SK-N-SH treated with all-trans-retinoic acid at 6 μM for 48 hours (cell line): ENCODE data around the gene RAD51B.

Experiments
- ATAC-seq: fragments of 200-7000 bp; cut with Tn5 transposase; 3 replicates; pipeline ENCODE4 v1.9.1; 2020; ENCODE audit warnings: mild to moderate bottlenecking, moderate library complexity
- ARNTL ChIP-seq: fragments of 450-650 bp; formaldehyde crosslinking; IDR thresholded peaks from 2 replicates; pipeline ENCODE4 v1.5.0; 2020; ENCODE audit warnings: low read depth, mild to moderate bottlenecking, moderate library complexity, borderline replicate concordance
- BACH2 ChIP-seq: fragments of 250-450 bp; sonication (Bioruptor Pico); IDR thresholded peaks from 2 replicates; pipeline ENCODE4 v1.9.0; 2021; ENCODE audit warnings: mild to moderate bottlenecking, borderline replicate concordance
- CSDC2 ChIP-seq: fragments of 250-450 bp; sonication (Bioruptor Pico); IDR thresholded peaks from 2 replicates; pipeline ENCODE4 v1.5.0; 2020; ENCODE audit warnings: mild to moderate bottlenecking, moderate library complexity
- CSRNP3 ChIP-seq: fragments of 250-450 bp; sonication (Bioruptor Pico); IDR thresholded peaks from 2 replicates; pipeline ENCODE4 v1.5.1; 2021; ENCODE audit warnings: mild to moderate bottlenecking, moderate library complexity
- ISL1 ChIP-seq: fragments of 250-450 bp; sonication (Bioruptor Pico); IDR thresholded peaks from 2 replicates; pipeline ENCODE4 v2.1.2; 2022; ENCODE audit warnings: mild to moderate bottlenecking, moderate library complexity
- PATZ1 ChIP-seq: fragments of 250-450 bp; sonication (Bioruptor Pico); IDR thresholded peaks from 2 replicates; pipeline ENCODE4 v1.8.0; 2020; ENCODE audit warnings: mild to moderate bottlenecking, moderate library complexity, borderline replicate concordance
- SNAI2 ChIP-seq: fragments of 250-450 bp; sonication (Bioruptor Pico); IDR thresholded peaks from 2 replicates; pipeline ENCODE4 v1.5.0; 2020; ENCODE audit warnings: mild to moderate bottlenecking, moderate library complexity
- TCF4 ChIP-seq: fragments of 250-450 bp; sonication (Bioruptor Pico); IDR thresholded peaks from 2 replicates; pipeline ENCODE4 v1.8.0; 2021; ENCODE audit warnings: mild to moderate bottlenecking, moderate library complexity, borderline replicate concordance
- TOX ChIP-seq: fragments of 250-450 bp; sonication (Bioruptor Pico); IDR thresholded peaks from 2 replicates; pipeline ENCODE4 v1.8.0; 2021; ENCODE audit warnings: mild to moderate bottlenecking, moderate library complexity, borderline replicate concordance
- ZC3H10 ChIP-seq: fragments of 250-450 bp; sonication (Bioruptor Pico); IDR thresholded peaks from 2 replicates; pipeline ENCODE4 v1.5.1; 2021; ENCODE audit warnings: mild to moderate bottlenecking, moderate library complexity
- ZFP3 ChIP-seq: fragments of 250-450 bp; sonication (Bioruptor Pico); IDR thresholded peaks from 2 replicates; pipeline ENCODE4 v1.5.0; 2020; ENCODE audit warnings: mild to moderate bottlenecking, moderate library complexity
- ZFP30 ChIP-seq: fragments of 450-650 bp; formaldehyde crosslinking; IDR thresholded peaks from 2 replicates; pipeline ENCODE4 v1.5.0; 2022; ENCODE audit warnings: mild to moderate bottlenecking, moderate library complexity
- ZNF565 ChIP-seq: fragments of 450-650 bp; formaldehyde crosslinking; conservative IDR thresholded peaks from 2 replicates; pipeline ENCODE4 v1.5.0; 2020; ENCODE audit warnings: low read depth, mild to moderate bottlenecking, moderate library complexity
- ZNF8 ChIP-seq: fragments of 450-650 bp; formaldehyde crosslinking; IDR thresholded peaks from 2 replicates; pipeline ENCODE4 v1.5.0; 2020; ENCODE audit warnings: mild to moderate bottlenecking, moderate library complexity
- TF ChIP-seq, protein P1 (sequence below): fragments of 250-450 bp; sonication (Bioruptor Pico); IDR thresholded peaks from 2 replicates; pipeline ENCODE4 v1.8.0; 2021; ENCODE audit warnings: low read depth, mild to moderate bottlenecking, moderate library complexity, borderline replicate concordance
- TF ChIP-seq, protein P2 (sequence below): fragments of 250-450 bp; sonication (Bioruptor Pico); IDR thresholded peaks from 2 replicates; pipeline ENCODE4 v1.5.0; 2020; ENCODE audit warnings: mild to moderate bottlenecking, moderate library complexity
- TF ChIP-seq, protein P3 (sequence below): fragments of 250-450 bp; sonication (Bioruptor Pico); IDR thresholded peaks from 2 replicates; pipeline ENCODE4 v1.5.1; 2020; ENCODE audit warnings: low read depth, mild to moderate bottlenecking, moderate library complexity

The RAD51B gene

DNA sequence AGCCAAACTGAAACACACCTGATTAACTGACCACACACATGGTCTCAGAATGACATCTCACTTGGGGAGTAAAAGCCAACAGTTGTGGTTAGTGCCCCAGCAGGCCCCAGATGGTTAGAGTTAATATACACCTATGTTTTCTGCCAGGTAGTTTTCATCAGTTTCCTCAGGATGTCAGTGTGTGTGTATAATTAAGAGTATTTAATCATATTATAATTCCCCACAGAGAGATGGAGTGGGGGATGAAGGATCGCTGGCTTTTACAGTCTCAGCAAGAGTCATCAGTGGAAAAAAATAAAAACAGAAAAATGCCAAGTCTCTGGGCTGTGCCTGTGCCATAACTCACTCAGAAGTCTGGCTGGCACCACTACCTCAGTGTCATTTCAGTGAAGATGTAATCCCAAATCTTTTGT, 560.8 kb downstream of the RAD51B start:
- peak; percentile 78 for ATAC-seq

GRCh38 chr14:68384335-68384734, 564.8 kb downstream of the RAD51B start:
- no peak for ATAC-seq
- TF ChIP-seq ZNF565 (CRISPR knock-in tag) (no peak), SNAI2 (CRISPR knock-in tag) (no peak), ZFP30 (no peak), ARNTL (no peak)

More for the DNA sequence above, 560.8 kb downstream of the RAD51B start:
- TF ChIP-seq, protein P1, sequence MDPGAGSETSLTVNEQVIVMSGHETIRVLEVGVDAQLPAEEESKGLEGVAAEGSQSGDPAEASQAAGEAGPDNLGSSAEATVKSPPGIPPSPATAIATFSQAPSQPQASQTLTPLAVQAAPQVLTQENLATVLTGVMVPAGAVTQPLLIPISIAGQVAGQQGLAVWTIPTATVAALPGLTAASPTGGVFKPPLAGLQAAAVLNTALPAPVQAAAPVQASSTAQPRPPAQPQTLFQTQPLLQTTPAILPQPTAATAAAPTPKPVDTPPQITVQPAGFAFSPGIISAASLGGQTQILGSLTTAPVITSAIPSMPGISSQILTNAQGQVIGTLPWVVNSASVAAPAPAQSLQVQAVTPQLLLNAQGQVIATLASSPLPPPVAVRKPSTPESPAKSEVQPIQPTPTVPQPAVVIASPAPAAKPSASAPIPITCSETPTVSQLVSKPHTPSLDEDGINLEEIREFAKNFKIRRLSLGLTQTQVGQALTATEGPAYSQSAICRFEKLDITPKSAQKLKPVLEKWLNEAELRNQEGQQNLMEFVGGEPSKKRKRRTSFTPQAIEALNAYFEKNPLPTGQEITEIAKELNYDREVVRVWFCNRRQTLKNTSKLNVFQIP (CRISPR knock-in tag), result no peak
- peak; percentile 40 for TF ChIP-seq ISL1 (CRISPR knock-in tag)
- TF ChIP-seq, all 23 proteins: peak for 1

GRCh38 chr14:68384881-68385280, 565.3 kb downstream of the RAD51B start:
- ATAC-seq, result no peak
- TF ChIP-seq SNAI2 (CRISPR knock-in tag) (no peak), ZFP3 (CRISPR knock-in tag) (no peak), PATZ1 (CRISPR knock-in tag) (no peak), TCF4 (no peak), ZC3H10 (CRISPR knock-in tag) (no peak), CSDC2 (CRISPR knock-in tag) (no peak), TOX (CRISPR knock-in tag) (no peak), CSRNP3 (CRISPR knock-in tag) (no peak)
- TF ChIP-seq, protein P2, sequence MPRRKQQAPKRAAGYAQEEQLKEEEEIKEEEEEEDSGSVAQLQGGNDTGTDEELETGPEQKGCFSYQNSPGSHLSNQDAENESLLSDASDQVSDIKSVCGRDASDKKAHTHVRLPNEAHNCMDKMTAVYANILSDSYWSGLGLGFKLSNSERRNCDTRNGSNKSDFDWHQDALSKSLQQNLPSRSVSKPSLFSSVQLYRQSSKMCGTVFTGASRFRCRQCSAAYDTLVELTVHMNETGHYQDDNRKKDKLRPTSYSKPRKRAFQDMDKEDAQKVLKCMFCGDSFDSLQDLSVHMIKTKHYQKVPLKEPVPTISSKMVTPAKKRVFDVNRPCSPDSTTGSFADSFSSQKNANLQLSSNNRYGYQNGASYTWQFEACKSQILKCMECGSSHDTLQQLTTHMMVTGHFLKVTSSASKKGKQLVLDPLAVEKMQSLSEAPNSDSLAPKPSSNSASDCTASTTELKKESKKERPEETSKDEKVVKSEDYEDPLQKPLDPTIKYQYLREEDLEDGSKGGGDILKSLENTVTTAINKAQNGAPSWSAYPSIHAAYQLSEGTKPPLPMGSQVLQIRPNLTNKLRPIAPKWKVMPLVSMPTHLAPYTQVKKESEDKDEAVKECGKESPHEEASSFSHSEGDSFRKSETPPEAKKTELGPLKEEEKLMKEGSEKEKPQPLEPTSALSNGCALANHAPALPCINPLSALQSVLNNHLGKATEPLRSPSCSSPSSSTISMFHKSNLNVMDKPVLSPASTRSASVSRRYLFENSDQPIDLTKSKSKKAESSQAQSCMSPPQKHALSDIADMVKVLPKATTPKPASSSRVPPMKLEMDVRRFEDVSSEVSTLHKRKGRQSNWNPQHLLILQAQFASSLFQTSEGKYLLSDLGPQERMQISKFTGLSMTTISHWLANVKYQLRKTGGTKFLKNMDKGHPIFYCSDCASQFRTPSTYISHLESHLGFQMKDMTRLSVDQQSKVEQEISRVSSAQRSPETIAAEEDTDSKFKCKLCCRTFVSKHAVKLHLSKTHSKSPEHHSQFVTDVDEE (CRISPR knock-in tag), result no peak
- TF ChIP-seq, protein P3, sequence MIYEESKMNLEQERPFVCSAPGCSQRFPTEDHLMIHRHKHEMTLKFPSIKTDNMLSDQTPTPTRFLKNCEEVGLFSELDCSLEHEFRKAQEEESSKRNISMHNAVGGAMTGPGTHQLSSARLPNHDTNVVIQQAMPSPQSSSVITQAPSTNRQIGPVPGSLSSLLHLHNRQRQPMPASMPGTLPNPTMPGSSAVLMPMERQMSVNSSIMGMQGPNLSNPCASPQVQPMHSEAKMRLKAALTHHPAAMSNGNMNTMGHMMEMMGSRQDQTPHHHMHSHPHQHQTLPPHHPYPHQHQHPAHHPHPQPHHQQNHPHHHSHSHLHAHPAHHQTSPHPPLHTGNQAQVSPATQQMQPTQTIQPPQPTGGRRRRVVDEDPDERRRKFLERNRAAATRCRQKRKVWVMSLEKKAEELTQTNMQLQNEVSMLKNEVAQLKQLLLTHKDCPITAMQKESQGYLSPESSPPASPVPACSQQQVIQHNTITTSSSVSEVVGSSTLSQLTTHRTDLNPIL, result no peak

GRCh38 chr14:68386446-68386845, 566.9 kb downstream of the RAD51B start:
- ATAC-seq, result peak; percentile 30
- TF ChIP-seq ZFP3 (CRISPR knock-in tag) (no peak), CSDC2 (CRISPR knock-in tag) (no peak), SNAI2 (CRISPR knock-in tag) (no peak), PATZ1 (CRISPR knock-in tag) (no peak), ARNTL (no peak), ZNF8 (no peak), ZC3H10 (CRISPR knock-in tag) (no peak), ZNF565 (CRISPR knock-in tag) (no peak), BACH2 (CRISPR knock-in tag) (no peak), ZFP30 (no peak), CSRNP3 (CRISPR knock-in tag) (no peak)
- TF ChIP-seq, protein P2 (CRISPR knock-in tag), result no peak
- TF ChIP-seq, protein P3, result no peak
